Neural cell (in vitro differentiated cells): ENCODE data around the gene TMCC1. TPM values are rescaled to one million over a fixed set of nuclear protein-coding genes. Genes with fewer than 3 reads are reported as not detected.

Source experiments
- H2AFZ ChIP-seq: fragments of 200-600, 300-800 bp; sonication (generic), shearing (Covaris generic); 2 replicates; pipeline ENCODE4 v1.6.0; 2014; ENCODE audit warnings: low read depth, mild to moderate bottlenecking, antibody characterized with exemption, low read length, moderate library complexity
- H3F3A ChIP-seq: fragments of 200-600 bp; shearing (Covaris generic); 2 replicates; pipeline ENCODE4 v1.6.1; 2016; ENCODE audit warnings: mild to moderate bottlenecking, moderate library complexity, mixed read lengths, antibody characterized with exemption, low read length; ENCODE audit not compliant: insufficient read depth, poor library complexity, severe bottlenecking
- H3K27ac ChIP-seq: fragments of 200-600, 300-800 bp; sonication (generic), shearing (Covaris generic); 2 replicates; pipeline ENCODE4 v1.5.1; 2014; ENCODE audit warnings: mild to moderate bottlenecking, low read length, moderate library complexity
- H3K27me3 ChIP-seq: fragments of 300-800, 200-600 bp; sonication (generic), shearing (Covaris generic); 2 replicates; pipeline ENCODE4 v1.6.0; 2014; ENCODE audit warnings: mild to moderate bottlenecking, low read depth, low read length, moderate library complexity; ENCODE audit not compliant: insufficient read depth
- H3K36me3 ChIP-seq: fragments of 300-800, 200-600 bp; sonication (generic), shearing (Covaris generic); 2 replicates; pipeline ENCODE4 v1.5.1; 2014; ENCODE audit warnings: mild to moderate bottlenecking, antibody characterized with exemption, low read length, moderate library complexity; ENCODE audit not compliant: insufficient read depth
- H3K4me2 ChIP-seq: fragments of 300-800, 200-600 bp; sonication (generic), shearing (Covaris generic); 2 replicates; pipeline ENCODE4 v1.6.0; 2014; ENCODE audit warnings: mild to moderate bottlenecking, low read length
- H3K4me3 ChIP-seq: fragments of 300-800, 200-600 bp; sonication (generic), shearing (Covaris generic); 2 replicates; pipeline ENCODE4 v1.5.1; 2014; ENCODE audit warnings: mild to moderate bottlenecking, low read length, moderate library complexity
- H3K79me2 ChIP-seq: fragments of 200-600 bp; shearing (Covaris generic); replicated peaks from 2 replicates; pipeline ENCODE4 v1.6.0; 2014; ENCODE audit warnings: mild to moderate bottlenecking, low read length, moderate library complexity; ENCODE audit not compliant: insufficient read depth
- H3K9ac ChIP-seq: fragments of 300-800, 200-600 bp; sonication (generic), shearing (Covaris generic); 2 replicates; pipeline ENCODE4 v1.6.1; 2016; ENCODE audit warnings: mild to moderate bottlenecking, low read length, mixed read lengths
- H3K9me2 ChIP-seq: fragments of 200-600 bp; shearing (Covaris generic); 2 replicates; pipeline ENCODE4 v1.6.1; 2016; ENCODE audit warnings: mild to moderate bottlenecking, low read length, mixed read lengths; ENCODE audit not compliant: insufficient read depth
- H3K9me3 ChIP-seq: fragments of 200-600, 300-800 bp; sonication (generic), shearing (Covaris generic); 2 replicates; pipeline ENCODE4 v1.6.1; 2016; ENCODE audit warnings: mild to moderate bottlenecking, mixed run types, low read length, moderate library complexity, mixed read lengths
- H4K20me1 ChIP-seq: fragments of 200-600 bp; shearing (Covaris generic); 2 replicates; pipeline ENCODE4 v1.6.1; 2016; ENCODE audit warnings: mild to moderate bottlenecking, mixed run types; ENCODE audit not compliant: insufficient read depth
- EP300 ChIP-seq: fragments of 450-650 bp; conservative IDR thresholded peaks from 2 replicates; pipeline ENCODE4 v1.6.1; 2014; ENCODE audit warnings: antibody characterized with exemption, mild to moderate bottlenecking, moderate library complexity; ENCODE audit not compliant: poor library complexity, severe bottlenecking
- EZH2 ChIP-seq: fragments of 200-600, 300-800 bp; shearing (Covaris generic), sonication (generic); IDR thresholded peaks from 2 replicates; pipeline ENCODE4 v1.6.1; 2014; ENCODE audit warnings: antibody characterized with exemption, low read length, borderline replicate concordance, mild to moderate bottlenecking; ENCODE audit not compliant: insufficient read depth, poor library complexity, severe bottlenecking
- MXI1 ChIP-seq: fragments of 450-650 bp; conservative IDR thresholded peaks from 2 replicates; pipeline ENCODE4 v1.6.1; 2014; ENCODE audit warnings: antibody characterized with exemption, mild to moderate bottlenecking; ENCODE audit not compliant: poor library complexity, severe bottlenecking
- POLR2AphosphoS5 ChIP-seq: IDR thresholded peaks from 2 replicates; pipeline ENCODE4 v1.6.1; 2012
- RAD21 ChIP-seq: fragments of 450-650 bp; conservative IDR thresholded peaks from 2 replicates; pipeline ENCODE4 v1.6.1; 2014; ENCODE audit warnings: antibody characterized with exemption, mild to moderate bottlenecking, moderate library complexity
- SMC3 ChIP-seq: fragments of 450-650 bp; conservative IDR thresholded peaks from 2 replicates; pipeline ENCODE4 v1.6.1; 2014; ENCODE audit warnings: antibody characterized with exemption, mild to moderate bottlenecking, moderate library complexity; ENCODE audit not compliant: poor library complexity
- TAF1 ChIP-seq: IDR thresholded peaks from 2 replicates; pipeline ENCODE4 v1.6.1; 2012; ENCODE audit warnings: low read depth
- polyA plus RNA-seq: library from polyadenylated mRNA; depleted of rRNA; stranded (reverse); fragments of >200 nt; gene quantifications from 2 replicates; pipeline ENCODE4 v1.2.3, GENCODE V29; 2014
- TF ChIP-seq, protein P1 (sequence below): fragments of 450-650 bp; IDR thresholded peaks from 2 replicates; pipeline ENCODE4 v1.5.1; 2014; ENCODE audit warnings: antibody characterized with exemption, mild to moderate bottlenecking, moderate library complexity; ENCODE audit not compliant: poor library complexity, severe bottlenecking
- TF ChIP-seq, protein P2 (sequence below): IDR thresholded peaks from 2 replicates; pipeline ENCODE4 v1.6.1; 2012; ENCODE audit warnings: borderline replicate concordance

TMCC1 gene
- polyA plus RNA-seq, 1 donor from 2014 or later, result 25.0 TPM

DNA sequence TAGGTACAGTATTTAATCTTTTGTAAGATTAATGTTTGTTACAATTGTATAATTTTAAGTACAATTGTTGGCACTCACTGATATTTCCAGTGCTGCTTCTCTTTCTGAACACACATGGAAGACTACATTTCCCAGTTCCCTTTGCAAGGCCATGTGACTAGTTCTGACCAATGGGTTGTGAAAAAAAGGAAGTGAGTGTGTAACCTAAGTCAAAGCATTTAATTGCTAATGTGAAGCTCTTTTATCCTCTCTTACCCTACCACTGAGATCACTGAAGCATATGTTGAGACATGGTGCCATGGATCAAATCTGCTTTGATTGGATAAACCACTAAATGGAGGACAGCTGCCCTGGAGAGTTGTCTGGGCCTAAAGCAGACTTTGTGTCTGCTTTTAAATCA is 203.1 kb downstream of the TMCC1 start:
- Histone ChIP-seq H3K36me3 (no peaks in the 10 kb centered on the region), H3K27ac (no peak overlapping the region), H3K9ac (no peak overlapping the region), H3K9me2 (no peaks in the 10 kb centered on the region), H3F3A (no peaks in the 10 kb centered on the region), H3K9me3 (no peaks in the 10 kb centered on the region), H2AFZ (no peak overlapping the region), H3K4me3 (no peak overlapping the region), H3K79me2 (peaks cover 26% of the 10 kb centered on the region), H4K20me1 (no peaks in the 10 kb centered on the region), H3K4me2 (no peak overlapping the region), H3K27me3 (no peaks in the 10 kb centered on the region)
- TF ChIP-seq, protein P1, sequence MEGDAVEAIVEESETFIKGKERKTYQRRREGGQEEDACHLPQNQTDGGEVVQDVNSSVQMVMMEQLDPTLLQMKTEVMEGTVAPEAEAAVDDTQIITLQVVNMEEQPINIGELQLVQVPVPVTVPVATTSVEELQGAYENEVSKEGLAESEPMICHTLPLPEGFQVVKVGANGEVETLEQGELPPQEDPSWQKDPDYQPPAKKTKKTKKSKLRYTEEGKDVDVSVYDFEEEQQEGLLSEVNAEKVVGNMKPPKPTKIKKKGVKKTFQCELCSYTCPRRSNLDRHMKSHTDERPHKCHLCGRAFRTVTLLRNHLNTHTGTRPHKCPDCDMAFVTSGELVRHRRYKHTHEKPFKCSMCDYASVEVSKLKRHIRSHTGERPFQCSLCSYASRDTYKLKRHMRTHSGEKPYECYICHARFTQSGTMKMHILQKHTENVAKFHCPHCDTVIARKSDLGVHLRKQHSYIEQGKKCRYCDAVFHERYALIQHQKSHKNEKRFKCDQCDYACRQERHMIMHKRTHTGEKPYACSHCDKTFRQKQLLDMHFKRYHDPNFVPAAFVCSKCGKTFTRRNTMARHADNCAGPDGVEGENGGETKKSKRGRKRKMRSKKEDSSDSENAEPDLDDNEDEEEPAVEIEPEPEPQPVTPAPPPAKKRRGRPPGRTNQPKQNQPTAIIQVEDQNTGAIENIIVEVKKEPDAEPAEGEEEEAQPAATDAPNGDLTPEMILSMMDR, result no peak
- no peak for TF ChIP-seq MXI1
- TF ChIP-seq, protein P2, sequence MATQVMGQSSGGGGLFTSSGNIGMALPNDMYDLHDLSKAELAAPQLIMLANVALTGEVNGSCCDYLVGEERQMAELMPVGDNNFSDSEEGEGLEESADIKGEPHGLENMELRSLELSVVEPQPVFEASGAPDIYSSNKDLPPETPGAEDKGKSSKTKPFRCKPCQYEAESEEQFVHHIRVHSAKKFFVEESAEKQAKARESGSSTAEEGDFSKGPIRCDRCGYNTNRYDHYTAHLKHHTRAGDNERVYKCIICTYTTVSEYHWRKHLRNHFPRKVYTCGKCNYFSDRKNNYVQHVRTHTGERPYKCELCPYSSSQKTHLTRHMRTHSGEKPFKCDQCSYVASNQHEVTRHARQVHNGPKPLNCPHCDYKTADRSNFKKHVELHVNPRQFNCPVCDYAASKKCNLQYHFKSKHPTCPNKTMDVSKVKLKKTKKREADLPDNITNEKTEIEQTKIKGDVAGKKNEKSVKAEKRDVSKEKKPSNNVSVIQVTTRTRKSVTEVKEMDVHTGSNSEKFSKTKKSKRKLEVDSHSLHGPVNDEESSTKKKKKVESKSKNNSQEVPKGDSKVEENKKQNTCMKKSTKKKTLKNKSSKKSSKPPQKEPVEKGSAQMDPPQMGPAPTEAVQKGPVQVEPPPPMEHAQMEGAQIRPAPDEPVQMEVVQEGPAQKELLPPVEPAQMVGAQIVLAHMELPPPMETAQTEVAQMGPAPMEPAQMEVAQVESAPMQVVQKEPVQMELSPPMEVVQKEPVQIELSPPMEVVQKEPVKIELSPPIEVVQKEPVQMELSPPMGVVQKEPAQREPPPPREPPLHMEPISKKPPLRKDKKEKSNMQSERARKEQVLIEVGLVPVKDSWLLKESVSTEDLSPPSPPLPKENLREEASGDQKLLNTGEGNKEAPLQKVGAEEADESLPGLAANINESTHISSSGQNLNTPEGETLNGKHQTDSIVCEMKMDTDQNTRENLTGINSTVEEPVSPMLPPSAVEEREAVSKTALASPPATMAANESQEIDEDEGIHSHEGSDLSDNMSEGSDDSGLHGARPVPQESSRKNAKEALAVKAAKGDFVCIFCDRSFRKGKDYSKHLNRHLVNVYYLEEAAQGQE, result no peak
- no peak for TF ChIP-seq EZH2
- no peak for TF ChIP-seq SMC3
- TF ChIP-seq POLR2AphosphoS5, result no peak
- TF ChIP-seq RAD21, result no peak
- no peak for TF ChIP-seq TAF1
- no peak for TF ChIP-seq EP300

DNA sequence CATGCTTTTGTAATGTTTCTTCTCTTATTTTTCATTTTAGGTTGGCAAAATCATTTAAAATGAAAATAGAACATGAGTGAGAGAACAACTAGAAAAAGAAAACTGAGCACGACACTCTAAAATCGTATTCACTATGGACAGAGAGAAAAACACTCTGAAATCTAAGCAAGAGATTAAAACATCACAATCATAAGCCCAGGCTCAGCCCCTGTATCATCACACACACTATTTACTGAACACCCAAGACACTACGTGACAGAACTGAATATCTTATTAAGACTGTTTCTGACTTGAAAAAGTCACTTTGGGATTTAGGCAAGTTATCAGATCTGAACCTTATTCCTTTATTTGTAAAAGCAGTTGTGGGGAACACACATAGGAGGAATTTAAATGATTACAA is 204.5 kb downstream of the TMCC1 start:
- Histone ChIP-seq H3K9me3 (no peaks in the 10 kb centered on the region), H3K27ac (peak overlapping the region; percentile 82), H3F3A (no peaks in the 10 kb centered on the region), H3K4me2 (peak overlapping the region; percentile 69), H4K20me1 (no peaks in the 10 kb centered on the region), H3K4me3 (peak overlapping the region; percentile 66), H3K9me2 (no peaks in the 10 kb centered on the region), H2AFZ (no peak overlapping the region), H3K9ac (peak overlapping the region; percentile 55), H3K27me3 (no peaks in the 10 kb centered on the region), H3K79me2 (peaks cover 40% of the 10 kb centered on the region), H3K36me3 (no peaks in the 10 kb centered on the region)
- TF ChIP-seq RAD21 (no peak), SMC3 (no peak), POLR2AphosphoS5 (no peak), TAF1 (no peak), MXI1 (no peak), EP300 (no peak), EZH2 (no peak)
- TF ChIP-seq, protein P1, result no peak
- TF ChIP-seq, protein P2, result no peak
